ENCODE measurements around the gene RNF215. TPM values are rescaled to one million over a fixed set of nuclear protein-coding genes. Genes with fewer than 3 reads are reported as not detected.
"Not testable (repeated sequence)": the region's sequence is repeated elsewhere in the genome, so short reads cannot be mapped to it uniquely, and the experiment has no call there.

RNF215 gene
- total RNA-seq, 2 experiments from 2014 or later = 4.3 to 7.4 TPM

DNA sequence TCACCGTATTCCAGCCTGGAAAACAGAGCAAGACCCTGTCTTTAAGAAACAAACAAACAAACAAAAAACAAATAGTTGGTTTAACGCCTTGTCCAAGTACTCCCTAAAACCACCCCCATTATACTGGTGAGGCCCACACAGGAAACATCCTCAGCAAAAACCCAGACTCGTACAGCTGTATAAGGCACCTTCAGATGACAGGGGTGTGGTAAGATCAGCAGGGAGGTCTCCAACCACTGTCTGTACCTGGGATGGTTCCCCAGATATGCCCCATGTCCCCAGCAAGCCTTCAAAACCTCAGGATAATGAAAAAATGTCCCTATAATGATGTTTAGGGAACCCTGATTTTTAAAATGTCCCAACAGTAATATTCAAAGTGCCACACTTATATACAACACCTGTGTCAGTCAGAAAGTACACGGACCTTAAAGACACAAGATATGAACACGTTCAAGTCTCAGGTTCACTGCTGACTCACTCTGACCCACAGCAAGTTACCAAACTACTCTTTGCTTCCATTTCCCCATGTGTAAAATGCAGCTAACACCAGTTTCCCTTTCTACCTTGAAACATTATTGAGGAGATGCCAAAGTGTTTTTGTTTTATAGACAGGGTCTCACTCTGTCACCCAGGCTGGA lies 39.8 kb downstream of the RNF215 start:
- peak; percentile 90 for ATAC-seq
- POLR2A ChIA-PET = interaction anchor here (0.7 to 1.2 kb wide), 3 partner anchors 14 to 83 kb away, joined by 3 to 4 read pairs (median 3); no protein-coding TSS in a partner anchor

DNA sequence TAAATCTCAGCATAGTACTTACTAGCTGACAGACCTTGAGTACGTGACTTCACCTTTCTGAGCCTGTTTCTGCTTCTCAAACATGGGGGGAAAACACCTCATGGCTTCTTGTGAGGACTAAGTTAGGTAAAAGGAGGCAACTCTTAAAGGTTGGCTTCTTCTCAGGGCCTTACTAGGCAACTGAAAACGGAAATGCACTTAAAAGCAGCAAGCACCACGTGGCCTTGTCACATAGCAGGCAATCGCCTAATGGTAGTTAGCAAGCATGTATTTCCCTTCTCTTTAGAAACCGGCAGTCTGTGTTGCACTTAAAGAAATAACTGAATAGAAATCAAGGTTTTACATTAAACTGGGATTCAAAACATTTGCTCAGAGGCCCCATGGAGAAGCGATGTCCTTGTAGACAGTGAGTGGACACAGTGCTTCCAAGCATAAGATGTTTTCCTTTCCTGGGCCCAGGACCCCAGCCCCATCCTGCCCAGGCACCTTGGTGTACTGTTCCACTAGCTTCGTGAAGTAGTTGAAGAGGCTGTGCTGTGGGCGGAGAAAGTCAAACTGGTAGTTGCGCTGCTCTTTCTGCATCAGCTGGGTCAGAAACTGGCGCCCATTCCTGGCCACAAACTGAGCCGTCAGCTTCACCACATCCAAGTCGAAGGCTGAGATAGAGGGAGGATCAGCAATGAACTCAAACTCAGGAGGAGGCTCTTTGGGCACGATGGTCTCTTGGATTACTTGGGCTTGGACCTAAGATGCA lies 42.6 kb downstream of the RNF215 start:
- ATAC-seq (peak; percentile 54), DNase-seq (peak; percentile 76)
- H3K4me1 Mint-ChIP-seq = peaks cover 50% of the 10 kb centered on the region
- CTCF ChIA-PET = interaction anchor here (0.5 to 1.1 kb wide), 4 partner anchors 12 to 813 kb away, joined by 3 to 5 read pairs (median 3); no protein-coding TSS in a partner anchor
- H3K27me3 Mint-ChIP-seq = no peaks in the 10 kb centered on the region
- peak overlapping the region; percentile 74 for H3K27ac Mint-ChIP-seq
- intact Hi-C loops (cut with DNase I, micrococcal nuclease) = loop anchor here in 1 of 2 experiments (5.0 kb wide), 1 partner anchor 43 kb away; the partner anchor contains the start of gene RNF215
- peak overlapping the region; percentile 12 for H3K4me3 Mint-ChIP-seq
- H3K36me3 Mint-ChIP-seq (ENCODE audit: low read depth) = peaks cover 82% of the 10 kb centered on the region
- no peaks in the 10 kb centered on the region for H3K9me3 Mint-ChIP-seq (ENCODE audit: low read depth)
- POLR2A ChIA-PET = interaction anchor here (0.9 kb wide), 1 partner anchor 12 kb away, joined by 4 read pairs; the partner anchor contains the start of genes CCDC157 and SF3A1

More for the DNA sequence above, 39.8 kb downstream of the RNF215 start:
- peak overlapping the region; percentile 88 for H3K27ac Mint-ChIP-seq
- H3K27me3 Mint-ChIP-seq = no peaks in the 10 kb centered on the region
- peaks cover 75% of the 10 kb centered on the region for H3K4me1 Mint-ChIP-seq
- CTCF ChIA-PET = interaction anchor here (1.0 to 5.2 kb wide), 4 partner anchors 9 to 239 kb away, joined by 4 to 30 read pairs (median 8); partner anchors contain the start of genes SF3A1 and TBC1D10A
- peaks cover 88% of the 10 kb centered on the region for H3K36me3 Mint-ChIP-seq (ENCODE audit: low read depth)
- intact Hi-C loops (cut with DNase I, micrococcal nuclease) = loop anchor here (1.0 to 5.0 kb wide), 2 partner anchors 9 to 40 kb away; partner anchors contain the start of genes RNF215 (in 1 of the 2) and SF3A1 (in 1 of the 2)
- peak; percentile 48 for DNase-seq
- H3K4me3 Mint-ChIP-seq = peak overlapping the region; percentile 33
- no peaks in the 10 kb centered on the region for H3K9me3 Mint-ChIP-seq (ENCODE audit: low read depth)

DNA sequence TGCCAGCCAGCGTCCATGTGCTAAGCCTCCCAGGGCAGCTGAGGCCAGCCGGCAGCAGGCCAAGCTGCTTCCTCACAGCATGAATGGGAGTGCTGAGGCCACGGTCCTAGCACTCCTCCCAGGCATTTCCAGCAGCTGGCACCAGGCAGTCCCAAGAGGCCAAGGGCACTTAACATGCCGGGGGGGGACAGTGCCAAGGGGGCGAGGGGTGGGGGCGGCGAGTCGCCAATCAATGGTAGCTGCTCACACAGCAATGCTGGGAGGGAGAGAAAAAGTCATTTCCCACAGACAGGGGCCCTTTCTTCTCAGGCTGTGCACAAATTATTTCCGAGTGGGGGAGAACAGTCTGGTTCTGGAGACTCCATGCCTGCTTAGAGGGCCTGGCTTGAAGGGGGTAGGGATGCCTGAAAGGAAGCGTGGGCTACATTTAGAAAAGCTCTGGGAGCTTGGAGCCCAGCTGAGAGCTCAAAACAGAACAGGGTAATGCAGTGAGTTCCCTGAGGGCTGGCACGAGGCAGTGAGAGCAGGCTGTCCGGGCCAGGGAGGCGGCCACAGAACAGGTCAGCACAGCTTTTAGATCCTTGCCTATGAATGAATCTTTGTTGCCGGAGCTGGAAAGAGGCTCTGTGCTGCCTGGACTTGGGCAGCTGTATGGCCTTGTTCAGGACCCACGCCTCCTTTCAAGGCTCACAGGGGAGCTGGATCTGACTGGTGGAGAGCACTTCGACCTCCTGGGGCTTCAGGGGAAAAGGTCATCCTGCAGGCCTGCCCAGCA lies 46.1 kb downstream of the RNF215 start:
- no peak for DNase-seq
- Mint-ChIP-seq H3K4me3 (no peak overlapping the region), H3K4me1 (peaks cover 22% of the 10 kb centered on the region), H3K9me3 (ENCODE audit: low read depth) (no peaks in the 10 kb centered on the region), H3K27ac (no peak overlapping the region), H3K36me3 (ENCODE audit: low read depth) (peaks cover 86% of the 10 kb centered on the region), H3K27me3 (no peaks in the 10 kb centered on the region)
- ChIA-PET CTCF (interaction anchor here (0.6 to 1.1 kb wide), 3 partner anchors 17 to 1580 kb away, joined by 3 to 6 read pairs (median 4); no protein-coding TSS in a partner anchor), POLR2A (no interaction called here)
- intact Hi-C loops (cut with DNase I, micrococcal nuclease) = no loop called here
- ATAC-seq = no peak

DNA sequence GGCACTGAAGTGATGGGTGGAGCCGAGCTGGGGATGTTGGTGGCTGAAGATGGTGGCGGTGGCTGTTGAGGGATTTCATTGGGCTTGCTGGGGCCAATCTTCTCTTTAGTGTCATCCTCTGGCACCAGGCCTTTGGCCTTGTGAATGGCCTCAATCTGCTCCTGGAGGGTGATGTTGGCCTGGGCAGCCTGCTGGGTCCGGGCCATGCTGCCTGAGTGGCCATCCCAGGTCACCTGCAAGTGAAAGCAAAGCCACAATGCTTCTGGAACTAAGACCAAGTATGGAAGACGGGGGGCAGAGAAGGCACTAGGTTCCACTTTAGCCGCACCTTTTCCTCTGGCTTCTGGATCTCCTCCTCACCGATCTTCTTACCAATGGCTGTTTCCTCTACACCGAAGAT lies 48.4 kb downstream of the RNF215 start:
- Mint-ChIP-seq H3K9me3 (ENCODE audit: low read depth) (no peaks in the 10 kb centered on the region), H3K4me1 (peaks cover 25% of the 10 kb centered on the region), H3K27me3 (no peaks in the 10 kb centered on the region), H3K36me3 (ENCODE audit: low read depth) (peaks cover 87% of the 10 kb centered on the region), H3K27ac (no peak overlapping the region), H3K4me3 (no peak overlapping the region)
- no peak for DNase-seq
- ATAC-seq = no peak
- ChIA-PET CTCF (interaction anchor here (0.7 to 1.2 kb wide), 2 partner anchors 49 to 75 kb away, joined by 4 read pairs; partner anchors contain the start of gene RNF215), POLR2A (interaction anchor here (1.6 kb wide), 1 partner anchor 12 kb away, joined by 3 read pairs; the partner anchor contains the start of gene TBC1D10A)
- intact Hi-C loops (cut with DNase I, micrococcal nuclease) = no loop called here

DNA sequence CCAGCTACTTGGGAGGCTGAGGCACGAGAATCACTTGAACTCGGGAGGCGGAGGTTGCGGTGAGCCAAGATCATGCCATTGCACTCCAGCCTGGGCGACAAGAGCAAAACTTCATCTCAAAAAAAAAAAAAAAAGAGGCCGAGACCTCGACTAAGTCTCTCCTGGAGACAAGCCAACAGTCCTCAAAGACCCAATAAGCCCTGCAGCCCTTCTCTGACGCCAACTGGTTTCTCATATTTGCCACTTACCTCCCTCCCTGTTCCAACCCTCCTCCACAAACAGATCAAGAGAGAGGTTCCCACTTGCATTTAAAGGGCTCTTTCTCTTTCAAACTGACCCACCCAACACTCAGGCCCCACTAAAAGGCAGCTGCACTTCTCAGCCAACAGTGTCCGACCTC lies 48.9 kb downstream of the RNF215 start:
- DNase-seq; H3K4me3 Mint-ChIP-seq; intact Hi-C loops (cut with DNase I, micrococcal nuclease); H3K27ac Mint-ChIP-seq; H3K27me3 Mint-ChIP-seq; ATAC-seq; H3K9me3 Mint-ChIP-seq (ENCODE audit: low read depth): not testable (repeated sequence)
- POLR2A ChIA-PET = interaction anchor here (1.6 kb wide), 1 partner anchor 12 kb away, joined by 3 read pairs; the partner anchor contains the start of gene TBC1D10A
- Mint-ChIP-seq H3K4me1 (peaks cover 30% of the 10 kb centered on the region), H3K36me3 (ENCODE audit: low read depth) (peaks cover 87% of the 10 kb centered on the region)
- CTCF ChIA-PET = interaction anchor here (1.2 kb wide), 1 partner anchor 74 kb away, joined by 4 read pairs; no protein-coding TSS in a partner anchor

DNA sequence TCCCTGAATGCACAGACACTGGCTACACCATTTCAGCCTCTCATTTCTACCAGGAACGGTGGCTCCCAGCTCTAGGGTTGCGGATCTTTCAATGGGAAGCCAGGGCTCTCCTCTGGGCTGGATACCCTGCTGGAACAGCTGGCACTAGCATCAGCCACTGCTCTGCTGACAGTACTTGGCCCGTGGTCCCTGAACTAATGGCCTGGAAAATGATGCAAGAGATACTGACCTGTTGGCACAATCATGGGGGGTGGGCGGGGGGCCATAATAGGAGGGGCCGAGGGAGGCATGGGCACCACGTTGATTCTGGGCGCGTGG lies 49.8 kb downstream of the RNF215 start:
- intact Hi-C loops (cut with DNase I, micrococcal nuclease) = no loop called here
- ChIA-PET POLR2A (no interaction called here), CTCF (interaction anchor here (0.8 kb wide), 1 partner anchor 43 kb away, joined by 3 read pairs; no protein-coding TSS in a partner anchor)
- Mint-ChIP-seq H3K27me3 (no peaks in the 10 kb centered on the region), H3K4me3 (no peak overlapping the region), H3K4me1 (peaks cover 39% of the 10 kb centered on the region), H3K27ac (no peak overlapping the region), H3K36me3 (ENCODE audit: low read depth) (peaks cover 88% of the 10 kb centered on the region), H3K9me3 (ENCODE audit: low read depth) (no peaks in the 10 kb centered on the region)
- DNase-seq = no peak
- no peak for ATAC-seq

DNA sequence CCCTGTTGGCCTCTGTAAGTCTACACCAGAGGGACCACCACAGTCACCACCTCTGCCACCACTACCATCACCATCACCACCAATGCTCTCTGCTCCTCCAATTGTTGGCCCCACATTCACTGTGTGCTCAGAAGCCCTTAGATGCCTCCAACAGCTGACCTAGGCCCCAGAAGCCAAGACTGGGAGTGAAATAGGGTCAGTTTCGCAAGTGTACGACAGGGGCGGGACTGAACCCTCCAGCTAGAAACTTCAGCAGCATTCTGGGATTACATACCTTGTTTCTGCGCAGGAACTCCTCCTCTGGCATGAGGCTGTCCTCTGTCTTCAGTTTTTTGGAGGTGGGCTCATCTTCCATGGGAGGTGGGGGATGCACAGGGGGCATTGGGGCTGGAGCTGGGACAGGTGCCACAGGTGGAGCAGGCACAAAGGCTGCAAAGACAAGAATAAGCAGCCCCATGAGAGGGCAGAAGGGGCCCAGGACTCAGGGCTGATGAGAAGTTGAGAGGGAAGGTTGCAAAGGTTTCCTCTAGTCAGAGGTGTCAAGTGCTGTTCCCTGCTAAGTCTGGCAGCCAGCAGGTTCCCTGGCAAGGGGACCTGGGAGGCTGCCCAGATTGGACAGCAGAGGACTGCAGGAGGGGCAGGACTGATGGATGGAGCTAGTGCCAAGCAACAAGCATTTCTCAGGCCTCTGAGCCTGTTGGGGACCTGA lies 50.3 kb downstream of the RNF215 start:
- no peak overlapping the region for H3K4me3 Mint-ChIP-seq
- peak overlapping the region; percentile 29 for H3K27ac Mint-ChIP-seq
- intact Hi-C loops (cut with DNase I, micrococcal nuclease) = no loop called here
- no peaks in the 10 kb centered on the region for H3K27me3 Mint-ChIP-seq
- CTCF ChIA-PET = interaction anchor here (0.8 to 1.0 kb wide), 2 partner anchors 44 to 48 kb away, joined by 3 to 7 read pairs; partner anchors contain the start of gene CASTOR1
- H3K36me3 Mint-ChIP-seq (ENCODE audit: low read depth) = peaks cover 87% of the 10 kb centered on the region
- DNase-seq (no peak), ATAC-seq (no peak)
- H3K4me1 Mint-ChIP-seq = peaks cover 43% of the 10 kb centered on the region
- POLR2A ChIA-PET = interaction anchor here (0.6 kb wide), 1 partner anchor 585 kb away, joined by 11 read pairs; no protein-coding TSS in a partner anchor
- no peaks in the 10 kb centered on the region for H3K9me3 Mint-ChIP-seq (ENCODE audit: low read depth)

DNA sequence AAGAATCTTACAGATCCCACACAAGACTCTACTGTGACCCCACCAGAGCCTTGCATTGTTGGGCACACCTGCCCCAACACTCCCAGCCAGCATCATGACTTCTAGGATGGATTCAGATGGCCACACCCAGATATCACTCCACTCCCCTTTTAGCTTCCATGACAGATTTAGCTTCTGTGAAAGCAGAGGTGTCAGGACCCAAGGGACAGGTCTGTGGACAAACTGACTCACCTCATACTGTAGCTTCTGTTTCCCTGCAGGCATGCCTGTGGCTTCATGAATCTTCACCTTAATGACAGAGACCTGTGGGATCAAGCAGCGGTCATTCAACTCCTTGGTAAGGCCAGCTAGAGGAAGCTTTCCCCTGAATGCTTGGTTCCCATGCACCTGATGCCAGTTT lies 52.0 kb downstream of the RNF215 start:
- H3K4me3 Mint-ChIP-seq = no peak overlapping the region
- peak overlapping the region; percentile 69 for H3K27ac Mint-ChIP-seq
- peak; percentile 58 for ATAC-seq
- H3K27me3 Mint-ChIP-seq = no peaks in the 10 kb centered on the region
- H3K9me3 Mint-ChIP-seq (ENCODE audit: low read depth) = no peaks in the 10 kb centered on the region
- peaks cover 43% of the 10 kb centered on the region for H3K4me1 Mint-ChIP-seq
- ChIA-PET CTCF (interaction anchor here (0.8 to 1.0 kb wide), 3 partner anchors 8 to 47 kb away, joined by 3 to 8 read pairs (median 5); partner anchors contain the start of genes CASTOR1, CCDC157, SF3A1 and TBC1D10A), POLR2A (interaction anchor here (1.1 to 1.8 kb wide), 3 partner anchors 8 to 47 kb away, joined by 3 to 4 read pairs (median 3); partner anchors contain the start of gene TBC1D10A)
- intact Hi-C loops (cut with DNase I, micrococcal nuclease) = no loop called here
- H3K36me3 Mint-ChIP-seq (ENCODE audit: low read depth) = peaks cover 82% of the 10 kb centered on the region
- DNase-seq = peak; percentile 39

DNA sequence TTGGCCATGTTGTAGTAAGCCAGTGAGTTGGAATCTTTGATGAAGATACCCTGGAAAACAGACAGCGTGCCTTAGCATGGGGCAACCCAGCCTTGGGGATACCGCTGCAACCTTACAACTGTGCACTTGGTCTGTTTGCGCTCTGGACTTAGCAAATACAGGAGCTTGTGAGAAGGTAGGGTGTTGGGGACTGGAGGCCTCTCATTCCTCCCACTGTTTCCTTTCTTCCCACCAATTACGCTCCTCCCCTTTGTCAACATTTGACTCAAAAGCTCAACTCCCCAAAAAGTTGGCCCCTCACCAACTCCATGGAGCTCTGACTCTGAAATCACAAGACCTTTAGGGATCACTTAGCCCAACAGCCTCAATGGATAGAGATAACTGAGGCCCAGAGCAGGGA lies 52.6 kb downstream of the RNF215 start:
- ATAC-seq = peak; percentile 13
- ChIA-PET CTCF (interaction anchor here (0.6 to 1.0 kb wide), 4 partner anchors 8 to 46 kb away, joined by 3 to 8 read pairs (median 4); partner anchors contain the start of genes CASTOR1, CCDC157, SF3A1 and TBC1D10A), POLR2A (interaction anchor here (1.1 to 1.8 kb wide), 3 partner anchors 8 to 46 kb away, joined by 3 to 4 read pairs (median 3); partner anchors contain the start of gene TBC1D10A)
- peak overlapping the region; percentile 69 for H3K27ac Mint-ChIP-seq
- DNase-seq = peak; percentile 27
- no peak overlapping the region for H3K4me3 Mint-ChIP-seq
- H3K36me3 Mint-ChIP-seq (ENCODE audit: low read depth) = peaks cover 82% of the 10 kb centered on the region
- H3K27me3 Mint-ChIP-seq = no peaks in the 10 kb centered on the region
- intact Hi-C loops (cut with DNase I, micrococcal nuclease) = no loop called here
- no peaks in the 10 kb centered on the region for H3K9me3 Mint-ChIP-seq (ENCODE audit: low read depth)
- peaks cover 43% of the 10 kb centered on the region for H3K4me1 Mint-ChIP-seq

DNA sequence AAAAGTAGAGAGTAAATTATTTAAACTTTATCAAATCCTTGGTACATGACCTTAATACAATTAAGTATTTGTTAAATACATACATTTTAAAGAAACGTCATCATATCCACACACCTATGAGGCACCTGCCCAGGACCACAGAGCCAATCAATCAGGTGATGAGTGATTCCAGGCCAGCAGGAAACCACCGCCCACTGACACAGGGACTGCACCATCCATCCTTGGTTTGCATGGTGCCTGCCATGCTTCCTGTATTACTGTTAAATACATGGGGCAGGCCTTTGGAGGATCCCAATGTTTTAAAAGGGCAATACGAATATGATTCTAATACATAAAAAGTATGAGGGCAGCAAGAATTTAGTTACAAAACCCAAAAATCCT lies 53.5 kb downstream of the RNF215 start:
- Mint-ChIP-seq H3K27me3 (no peaks in the 10 kb centered on the region), H3K36me3 (ENCODE audit: low read depth) (peaks cover 74% of the 10 kb centered on the region), H3K27ac (peak overlapping the region; percentile 69), H3K4me3 (no peak overlapping the region), H3K9me3 (ENCODE audit: low read depth) (no peaks in the 10 kb centered on the region), H3K4me1 (peaks cover 43% of the 10 kb centered on the region)
- ATAC-seq (peak; percentile 73), DNase-seq (peak; percentile 69)
- ChIA-PET POLR2A (interaction anchor here (0.6 to 0.9 kb wide), 2 partner anchors 22 to 45 kb away, joined by 3 read pairs; no protein-coding TSS in a partner anchor), CTCF (interaction anchor here (1.7 kb wide), 1 partner anchor 46 kb away, joined by 10 read pairs; no protein-coding TSS in a partner anchor)
- intact Hi-C loops (cut with DNase I, micrococcal nuclease) = no loop called here

Measured in activated CD4-positive, alpha-beta T cell treated with anti-CD3 and anti-CD28 coated beads for 36 hours (primary cell).